Measurements from ENCODE around the gene LCA5.
"Not testable (repeated sequence)": the region's sequence is repeated elsewhere in the genome, so short reads cannot be mapped to it uniquely, and the experiment has no call there.

GRCh38 chr6:79577926-79578325 is 40.7 kb upstream of the LCA5 start:
- TF ChIP-seq CTCF, EZH2, EZH2phosphoT487 (IDR thresholded peaks at IDR 0.05): not testable (repeated sequence)
